HepG2 (cell line): ENCODE data around the gene FBXO24. TPM values are rescaled to one million over a fixed set of nuclear protein-coding genes. Genes with fewer than 3 reads are reported as not detected.

Experiments
- ATF7-NPFF ChIP-seq: sonication (generic); formaldehyde crosslinking; IDR thresholded peaks from 2 replicates; pipeline ENCODE4 v1.8.1; 2023; ENCODE audit warnings: mild to moderate bottlenecking, low read depth, missing genetic modification reagents, moderate library complexity
- CCAR2 ChIP-seq: fragments of 200-400 bp; formaldehyde crosslinking; optimal IDR thresholded peaks from 2 replicates; pipeline ENCODE3; 2018; ENCODE audit warnings: low read depth, mild to moderate bottlenecking, low read length, moderate library complexity
- DZIP1 ChIP-seq: sonication (generic); formaldehyde crosslinking; IDR thresholded peaks from 2 replicates; pipeline ENCODE4 v1.5.0; 2020; ENCODE audit warnings: mild to moderate bottlenecking, missing genetic modification reagents
- EZH2 ChIP-seq: conservative IDR thresholded peaks from 2 replicates; pipeline ENCODE4 v1.6.1; 2012; ENCODE audit warnings: mild to moderate bottlenecking, low read depth, low read length, moderate library complexity
- FOSL1 ChIP-seq: sonication (generic); formaldehyde crosslinking; IDR thresholded peaks from 2 replicates; pipeline ENCODE4 v1.9.0; 2021; ENCODE audit warnings: missing genetic modification reagents, borderline replicate concordance
- FOXP1 ChIP-seq, 2 experiments: fragments of 450-650 bp in 1 of 2; IDR thresholded peaks; 2 replicates each; pipeline ENCODE4 v1.6.1; 2017 to 2018; ENCODE audit warnings: antibody characterized with exemption in 1 of 2
- KAT7 ChIP-seq: IDR thresholded peaks from 2 replicates; pipeline ENCODE4 v1.6.1; 2018; ENCODE audit warnings: borderline replicate concordance, missing compliant biosample characterization
- MAFG ChIP-seq: sonication (generic); formaldehyde crosslinking; IDR thresholded peaks from 2 replicates; pipeline ENCODE4 v1.5.1; 2020; ENCODE audit warnings: mild to moderate bottlenecking, missing genetic modification reagents
- MLLT10 ChIP-seq: sonication (generic); formaldehyde crosslinking; IDR thresholded peaks from 2 replicates; pipeline ENCODE4 v1.4.0; 2020; ENCODE audit warnings: missing genetic modification reagents
- NBN ChIP-seq: fragments of 450-650 bp; conservative IDR thresholded peaks from 2 replicates; pipeline ENCODE4 v1.6.1; 2017
- NFIC ChIP-seq: IDR thresholded peaks from 2 replicates; pipeline ENCODE4 v1.6.1; 2012; ENCODE audit warnings: mild to moderate bottlenecking, low read length, inconsistent platforms
- SOX6 ChIP-seq, 2 experiments: fragments of 450-650 bp in 1 of 2; sonication (generic) in 1 of 2; formaldehyde crosslinking in 1 of 2; IDR thresholded peaks; 2 replicates each; pipeline versions ENCODE4 v1.4.0 to v1.6.1; 2017 to 2020; ENCODE audit warnings: antibody characterized with exemption in 1 of 2, mild to moderate bottlenecking in 1 of 2, missing genetic modification reagents in 1 of 2
- SP1 ChIP-seq, 2 experiments: fragments of 450-650 bp in 1 of 2; sonication (generic) in 1 of 2; formaldehyde crosslinking in 1 of 2; IDR thresholded peaks; 2 replicates each; pipeline versions ENCODE4 v1.4.0 to v1.6.1; 2016 to 2020; ENCODE audit warnings: missing genetic modification reagents in 1 of 2
- UBTF ChIP-seq: sonication (generic); formaldehyde crosslinking; IDR thresholded peaks from 2 replicates; pipeline ENCODE4 v1.4.0; 2020; ENCODE audit warnings: mild to moderate bottlenecking, missing genetic modification reagents
- ZFP36L2 ChIP-seq: sonication (generic); formaldehyde crosslinking; IDR thresholded peaks from 2 replicates; pipeline ENCODE4 v1.4.0; 2020; ENCODE audit warnings: missing genetic modification reagents
- ZNF224 ChIP-seq: sonication (generic); formaldehyde crosslinking; IDR thresholded peaks from 2 replicates; pipeline ENCODE4 v1.5.0; 2020; ENCODE audit warnings: mild to moderate bottlenecking, missing genetic modification reagents
- ZNF30 ChIP-seq: sonication (generic); formaldehyde crosslinking; IDR thresholded peaks from 2 replicates; pipeline ENCODE4 v1.5.0; 2020; ENCODE audit warnings: mild to moderate bottlenecking, missing genetic modification reagents
- ZNF574 ChIP-seq: sonication (generic); formaldehyde crosslinking; IDR thresholded peaks from 2 replicates; pipeline ENCODE4 v1.4.0; 2020; ENCODE audit warnings: missing genetic modification reagents
- ZNF724P ChIP-seq: sonication (generic); formaldehyde crosslinking; IDR thresholded peaks from 2 replicates; pipeline ENCODE4 v1.8.0; 2022; ENCODE audit warnings: missing genetic modification reagents, borderline replicate concordance
- ZNF784 ChIP-seq: sonication (generic); formaldehyde crosslinking; IDR thresholded peaks from 2 replicates; pipeline ENCODE4 v1.5.1; 2020; ENCODE audit warnings: missing genetic modification reagents, mild to moderate bottlenecking, borderline replicate concordance
- ZNF790 ChIP-seq: sonication (generic); formaldehyde crosslinking; IDR thresholded peaks from 2 replicates; pipeline ENCODE4 v1.8.0; 2022; ENCODE audit warnings: missing genetic modification reagents, mild to moderate bottlenecking, borderline replicate concordance
- polyA plus RNA-seq, 8 experiments: library from polyadenylated mRNA; depleted of rRNA in 3 of 8; stranded (reverse) in 7 of 8; unstranded in 1 of 8; fragments of >200 nt; fragmentation: Illumina TruSeq in 4 of 8; extraction: Trizol in 4 of 8; gene quantifications; 2 replicates each; pipeline versions ENCODE4 v1.2.1 to v1.2.3, GENCODE V29; 2011 to 2016; ENCODE audit warnings: low read depth in 4 of 8, missing spikeins in 1 of 8, mixed read lengths in 1 of 8; ENCODE audit not compliant: insufficient read depth in 1 of 8
- total RNA-seq, 5 experiments: library from RNA; depleted of rRNA; stranded (reverse); fragments of >200 nt; fragmentation: Illumina TruSeq; extraction: Trizol; gene quantifications; 2 replicates each; pipeline ENCODE4 v1.2.3, GENCODE V29; 2016; ENCODE audit warnings: low read depth in 1 of 5

FBXO24 gene
- total and polyA plus RNA-seq, 2 of the 13 experiments (the other 11 are each of a cell fraction or from before 2014, with no cell fraction given): 0.20 to 0.55 TPM

- TF ChIP-seq UBTF (no peak; the same call in 1 of the 2 replicates), EZH2 (no peak), ZNF784 (CRISPR knock-in tag) (peak; percentile 80), SOX6 (IDR thresholded peaks at IDR 0.05) (no peak), SOX6 (CRISPR knock-in tag; IDR thresholded peaks at IDR 0.05) (peak; percentile 89), KAT7 (CRISPR knock-in tag) (0 out of 2 replicates have a peak, but pooled peaks have one; percentile 10), ZNF790 (CRISPR knock-in tag) (peak; percentile 91; the same call in 1 of the 2 replicates), MAFG (CRISPR knock-in tag) (no peak), ZNF30 (CRISPR knock-in tag) (no peak), ZNF574 (CRISPR knock-in tag) (peak; percentile 57; the same call in 1 of the 2 replicates), CCAR2 (peak; percentile 18), FOSL1 (CRISPR knock-in tag) (0 out of 2 replicates have a peak, but pooled peaks have one; percentile 31), FOXP1 (IDR thresholded peaks at IDR 0.05) (no peak), FOXP1 (CRISPR knock-in tag; IDR thresholded peaks at IDR 0.05) (peak; percentile 41; the same call in 1 of the 2 replicates), ZFP36L2 (no peak; the same call in 1 of the 2 replicates), NBN (no peak), ZNF724P (CRISPR knock-in tag) (peak; percentile 81), MLLT10 (no peak; the same call in 1 of the 2 replicates), SP1 (IDR thresholded peaks at IDR 0.05) (no peak), SP1 (CRISPR knock-in tag; IDR thresholded peaks at IDR 0.05) (no peak; the same call in 1 of the 2 replicates), DZIP1 (CRISPR knock-in tag) (no peak), ATF7-NPFF (CRISPR knock-in tag) (peak; percentile 90), ZNF224 (CRISPR knock-in tag) (no peak), NFIC (no peak)
Measured at GRCh38 chr7:100568176-100568895, 17.8 kb upstream of the FBXO24 start (continued).
